Non-pigmented ciliary epithelial cell (primary cell): ENCODE data around the gene FAM161B.
"Not testable (repeated sequence)": the region's sequence is repeated elsewhere in the genome, so short reads cannot be mapped to it uniquely, and the experiment has no call there.

Experiments used
- DNase-seq: peaks from one replicate; pipeline ENCODE4 v3.0.0-alpha.2; 2010; ENCODE audit warnings: low read depth

FAM161B gene

GRCh38 chr14:73944432-73945158 lies 5.3 kb downstream of the FAM161B start:
- DNase-seq = no peak

GRCh38 chr14:73943083-73943482 lies 6.8 kb downstream of the FAM161B start:
- DNase-seq = peak; percentile 9

GRCh38 chr14:73942180-73942579 lies 7.7 kb downstream of the FAM161B start:
- DNase-seq = no peak

DNA sequence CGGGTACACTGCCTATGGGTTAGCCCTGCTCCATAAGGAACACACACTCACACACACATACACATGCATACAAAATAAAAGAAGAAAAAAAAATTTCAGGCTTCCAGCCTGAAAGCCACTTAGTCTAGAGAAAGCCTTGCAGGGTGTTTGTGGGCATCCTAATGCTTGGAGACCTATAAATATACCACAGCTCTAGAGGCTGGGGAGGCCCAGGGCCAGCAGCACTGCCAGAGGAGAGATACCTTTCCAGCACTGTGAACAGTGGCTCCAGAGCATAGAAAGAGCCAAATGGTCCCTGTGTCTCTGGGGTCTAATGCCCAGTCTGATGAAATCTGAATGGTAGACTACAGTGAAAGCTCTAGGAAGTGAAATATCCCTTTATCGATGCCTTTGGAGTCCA lies 12.9 kb downstream of the FAM161B start:
- no peak for DNase-seq

DNA sequence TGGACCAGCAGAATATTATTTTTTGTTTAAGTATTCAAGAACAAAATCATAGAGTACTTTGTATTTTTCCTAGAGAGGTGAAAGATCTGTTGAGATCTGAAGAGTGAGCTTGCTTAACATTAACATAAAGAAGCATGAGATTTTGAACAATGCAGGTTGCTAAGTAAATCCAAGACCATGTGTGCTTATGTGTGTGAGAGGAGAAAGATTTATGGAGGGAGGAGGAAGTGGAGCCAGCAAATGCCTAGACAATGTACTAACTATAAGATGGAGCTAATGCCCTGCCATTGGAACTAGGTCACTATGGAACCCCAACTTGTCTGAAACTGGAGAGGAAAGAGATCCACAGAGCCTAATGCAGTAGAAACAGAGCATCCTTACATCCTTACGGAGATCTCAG lies 13.3 kb downstream of the FAM161B start:
- DNase-seq = no peak

GRCh38 chr14:73935666-73936065 lies 14.2 kb downstream of the FAM161B start:
- no peak for DNase-seq

GRCh38 chr14:73924337-73924736 lies 25.6 kb downstream of the FAM161B start:
- no peak for DNase-seq

DNA sequence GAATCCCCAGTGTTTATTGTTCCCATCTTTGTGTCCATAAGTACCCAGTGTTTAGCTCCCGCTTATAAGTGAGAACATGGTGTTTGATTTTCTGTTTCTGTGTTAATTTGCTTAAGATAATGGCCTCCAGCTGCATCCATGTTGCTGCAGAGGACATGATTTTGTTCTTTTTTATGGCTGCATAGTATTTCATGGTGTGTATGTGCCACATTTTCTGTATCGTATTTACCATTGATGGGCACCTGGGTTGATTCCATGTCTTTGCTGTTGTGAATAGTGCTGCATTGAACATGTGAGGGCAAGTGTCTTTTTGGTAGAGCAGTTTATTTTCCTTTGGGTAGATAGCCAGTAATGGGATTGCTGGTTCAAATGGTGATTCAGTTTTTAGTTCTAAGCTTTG lies 30.4 kb downstream of the FAM161B start:
- not testable (repeated sequence) for DNase-seq

DNA sequence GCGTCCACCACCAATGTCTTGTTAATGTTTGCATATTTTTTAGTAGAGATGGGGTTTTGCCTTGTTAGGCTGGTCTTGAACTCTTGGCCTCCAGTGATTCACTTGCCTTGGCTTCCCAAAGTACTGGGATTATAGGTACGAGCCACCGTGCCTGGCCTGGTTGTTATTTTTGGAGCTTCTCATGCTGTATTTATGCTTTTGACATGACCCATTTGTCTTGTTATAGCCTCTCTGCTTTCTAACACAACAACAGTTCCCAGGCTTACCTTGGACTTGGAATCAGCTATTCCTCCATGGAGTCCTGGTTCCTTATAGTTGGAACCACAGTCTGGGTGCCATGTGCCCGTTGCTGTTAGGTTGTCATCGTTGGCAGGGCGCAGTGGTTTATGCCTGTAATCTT lies 33.6 kb downstream of the FAM161B start:
- no peak for DNase-seq

DNA sequence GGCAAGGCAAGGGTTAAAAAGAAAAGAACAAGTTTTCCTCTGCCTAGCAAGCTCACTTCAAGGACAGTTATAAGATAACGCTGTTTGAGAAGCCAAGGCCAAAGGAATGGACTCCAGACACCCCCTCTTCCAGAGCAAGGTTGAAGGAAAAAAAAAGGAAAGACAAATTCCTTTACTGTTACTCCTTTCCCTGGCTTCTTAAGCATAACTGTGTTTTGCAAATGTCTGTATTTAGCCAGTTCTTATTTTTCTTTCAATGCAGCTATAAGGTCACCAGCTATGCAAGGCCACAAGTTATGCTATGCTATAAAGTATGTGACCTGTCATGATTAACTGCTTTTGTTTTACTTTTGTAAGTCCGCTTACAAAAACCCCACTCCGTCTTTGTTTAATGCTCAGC lies 36.6 kb downstream of the FAM161B start:
- peak; percentile 57 for DNase-seq

DNA sequence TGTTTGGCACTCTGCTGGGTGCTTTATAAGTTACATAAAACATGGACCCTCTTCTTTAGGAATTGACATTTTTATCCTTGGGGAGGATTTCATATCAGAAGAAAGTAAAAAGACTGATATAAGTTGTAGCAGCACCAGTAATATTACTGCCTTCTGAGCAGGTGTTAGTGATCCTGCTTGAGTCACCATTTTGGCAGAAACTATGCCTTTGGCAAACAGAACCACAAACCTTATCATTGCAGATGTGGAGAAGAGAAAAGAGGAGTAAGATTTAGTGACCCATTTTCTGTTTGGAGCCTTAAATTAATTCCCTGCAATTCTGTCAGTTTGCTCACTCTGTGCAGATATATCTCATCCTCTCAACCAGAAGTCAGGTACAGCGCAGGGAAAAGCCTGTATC lies 40.2 kb downstream of the FAM161B start:
- DNase-seq = no peak

DNA sequence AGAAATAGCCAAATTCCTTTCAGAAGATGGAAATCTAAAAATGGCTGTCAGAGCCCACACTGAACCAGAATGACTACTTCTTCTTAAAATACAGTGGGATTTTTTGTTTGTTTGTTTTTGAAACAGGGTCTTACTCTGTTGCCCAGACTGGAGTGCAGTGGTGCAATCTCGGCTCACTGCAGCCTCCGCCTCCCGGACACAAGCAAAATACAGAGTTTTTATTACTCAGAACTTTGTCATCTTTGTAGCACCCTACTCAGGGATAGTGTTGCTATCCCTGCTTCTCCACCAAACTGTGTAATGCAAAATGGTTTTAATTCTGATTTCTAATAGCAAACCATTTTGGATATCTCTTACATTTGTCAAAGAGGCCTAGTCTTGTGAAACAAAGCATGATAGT lies 46.9 kb downstream of the FAM161B start:
- no peak for DNase-seq

DNA sequence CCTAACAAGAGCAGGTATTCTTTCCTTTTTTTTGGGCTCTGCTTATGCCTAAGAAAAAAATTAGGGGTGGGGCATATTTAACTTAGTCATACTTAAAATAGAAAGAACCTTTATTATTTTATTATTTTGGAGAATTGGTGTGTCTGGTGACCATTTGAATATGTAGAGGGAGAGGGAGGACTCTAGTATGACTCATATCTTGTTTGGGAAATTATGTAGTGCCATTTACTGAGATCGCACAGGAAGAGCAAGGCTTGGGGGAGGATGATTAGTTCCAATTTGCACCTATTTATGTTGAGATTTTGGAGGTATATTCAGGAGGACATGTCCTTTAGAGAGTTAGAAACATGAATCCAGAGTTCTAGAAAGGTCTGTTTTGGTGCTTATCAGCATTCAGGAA lies 53.4 kb downstream of the FAM161B start:
- DNase-seq = no peak

GRCh38 chr14:73895939-73896338 lies 54.0 kb downstream of the FAM161B start:
- no peak for DNase-seq

DNA sequence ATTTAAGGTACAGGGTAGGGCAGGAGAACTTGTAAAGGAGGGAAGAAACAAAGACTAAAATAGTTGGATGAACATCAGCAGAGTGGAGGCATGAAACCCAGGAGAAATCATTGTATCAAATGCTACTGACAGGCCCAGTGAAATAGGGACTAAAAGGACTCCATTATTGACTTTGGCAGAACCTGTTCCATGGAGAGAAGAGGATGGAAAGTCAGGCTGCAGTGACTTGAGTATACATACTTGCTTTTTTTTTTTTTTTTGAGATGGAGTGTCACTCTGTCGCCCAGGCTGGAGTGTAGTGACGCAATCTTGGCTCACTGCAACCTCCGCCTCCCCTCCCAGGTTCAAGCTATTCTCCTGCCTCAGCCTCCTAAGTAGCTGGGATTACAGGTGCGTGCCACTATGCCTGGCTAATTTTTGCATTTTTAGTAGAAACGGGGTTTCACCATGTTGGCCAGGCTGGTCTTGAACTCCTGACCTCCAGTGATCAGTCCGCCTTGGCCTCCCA lies 55.7 kb downstream of the FAM161B start:
- DNase-seq = not testable (repeated sequence)

DNA sequence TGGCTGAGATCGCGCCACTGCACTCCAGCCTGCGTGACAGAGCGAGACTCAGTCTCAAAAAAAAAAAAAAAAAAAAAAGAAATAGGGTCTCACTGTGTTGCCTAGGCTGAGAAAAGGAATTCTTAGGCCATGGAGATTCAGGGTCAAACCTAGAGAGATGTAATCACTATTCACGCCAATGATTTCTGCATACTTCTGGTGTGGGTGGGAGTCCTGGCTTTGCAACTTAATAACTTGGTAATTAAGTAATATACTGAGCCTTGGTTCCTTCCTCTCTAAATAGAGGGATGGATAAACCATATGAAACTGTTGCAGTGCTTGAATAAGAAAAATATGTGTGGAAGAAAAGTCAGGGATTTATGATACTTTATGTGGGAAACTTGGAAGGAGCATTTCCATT lies 60.5 kb downstream of the FAM161B start:
- DNase-seq = no peak

GRCh38 chr14:73888971-73889370 lies 60.9 kb downstream of the FAM161B start:
- no peak for DNase-seq

DNA sequence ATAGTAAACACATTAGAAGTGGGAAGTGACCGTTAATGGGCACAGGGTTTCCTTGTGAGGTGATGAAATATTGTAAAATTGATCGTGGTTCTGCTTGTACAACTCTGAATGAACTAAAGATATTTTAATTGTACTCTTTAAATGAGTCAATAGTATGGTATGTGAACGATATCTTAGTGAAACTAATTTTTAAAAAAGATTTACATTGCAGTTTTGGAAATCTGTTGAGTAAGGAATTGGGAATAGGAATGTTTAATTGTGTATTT lies 61.5 kb downstream of the FAM161B start:
- no peak for DNase-seq

GRCh38 chr14:73887694-73888459 lies 62.0 kb downstream of the FAM161B start:
- DNase-seq = no peak

- DNase-seq = no peak
Observed at GRCh38 chr14:73887318-73887616, 62.6 kb downstream of the FAM161B start.

DNA sequence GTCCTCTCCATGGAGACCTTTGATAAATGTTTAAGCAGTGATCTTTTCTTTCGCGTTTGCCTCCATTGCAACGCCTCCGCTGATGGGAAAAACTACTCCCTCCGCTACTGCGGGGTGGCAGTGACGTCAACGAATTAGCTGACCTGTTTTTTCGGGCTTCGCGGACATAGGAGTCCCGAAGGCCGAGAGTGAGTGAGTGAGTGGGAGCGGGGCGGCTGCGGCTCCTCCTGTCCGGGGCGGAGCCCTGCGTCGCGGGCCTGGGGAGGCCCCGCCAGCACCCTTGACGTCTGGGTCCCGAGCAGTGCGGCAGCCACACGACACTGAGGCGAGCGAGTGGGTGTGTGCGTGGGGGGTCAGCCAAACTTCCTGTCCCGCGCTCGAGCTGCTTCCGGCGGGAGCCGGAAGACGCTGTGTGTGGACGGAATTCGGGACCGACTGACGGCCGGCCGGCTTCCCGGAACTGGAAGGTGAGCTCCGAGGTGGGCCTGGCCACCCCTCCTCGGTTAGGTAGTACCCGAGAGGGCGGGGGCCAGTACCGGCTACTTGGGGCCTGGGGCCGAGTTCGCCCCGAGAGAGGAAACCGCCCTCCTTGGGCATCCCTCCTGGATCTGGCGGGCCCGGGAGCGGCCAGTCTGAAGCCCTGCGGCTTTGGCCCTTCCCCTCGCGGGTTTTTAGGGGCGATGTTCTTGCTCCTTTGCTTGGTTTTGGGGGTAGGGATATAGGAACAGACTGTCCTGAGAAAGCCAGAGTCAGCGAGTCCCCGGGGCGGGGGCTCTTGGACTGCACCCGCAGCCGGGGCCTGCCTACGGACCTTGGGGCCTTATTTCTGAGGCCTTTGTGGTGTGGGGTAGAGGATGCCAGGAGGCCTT lies 63.2 kb downstream of the FAM161B start, which contains the start of gene ZNF410:
TSS of gene ZNF410 (plus strand) at position 411 of the 869 bp plus-strand sequence. CDS start 5,317 bp downstream, outside the sequence.
- DNase-seq = peak; percentile 88

GRCh38 chr14:73884438-73885190 lies 65.3 kb downstream of the FAM161B start:
- no peak for DNase-seq
